H9 (cell line): ENCODE data around the gene OR2A7. TPM values are rescaled to one million over a fixed set of nuclear protein-coding genes. Genes with fewer than 3 reads are reported as not detected.
"Not testable (repeated sequence)": the region's sequence is repeated elsewhere in the genome, so short reads cannot be mapped to it uniquely, and the experiment has no call there.

ENCODE experiments used
- DNase-seq: peaks from one replicate; pipeline ENCODE4 v3.0.0-alpha.2; 2017
- H2AFZ ChIP-seq: one replicate; pipeline ENCODE4 v1.6.1; 2013; ENCODE audit warnings: mild to moderate bottlenecking, low read length, control low read depth, moderate library complexity
- H2AK5ac ChIP-seq: 2 replicates; pipeline ENCODE4 v1.6.1; 2013; ENCODE audit warnings: low read length, control low read depth, mixed read lengths; ENCODE audit not compliant: insufficient read length
- H2BK120ac ChIP-seq: one replicate; pipeline ENCODE4 v1.6.1; 2013; ENCODE audit warnings: low read depth, mild to moderate bottlenecking, low read length, control low read depth, inconsistent platforms; ENCODE audit not compliant: poor library complexity, severe bottlenecking
- H2BK12ac ChIP-seq: 2 replicates; pipeline ENCODE4 v1.6.1; 2013; ENCODE audit warnings: low read length, control low read depth, mixed read lengths, low read depth; ENCODE audit not compliant: insufficient read length
- H2BK15ac ChIP-seq: 2 replicates; pipeline ENCODE4 v1.6.1; 2013; ENCODE audit warnings: low read depth, low read length, control low read depth
- H2BK20ac ChIP-seq: one replicate; pipeline ENCODE4 v1.6.1; 2013; ENCODE audit warnings: low read depth, mild to moderate bottlenecking, low read length, control low read depth, inconsistent platforms; ENCODE audit not compliant: poor library complexity, severe bottlenecking
- H2BK5ac ChIP-seq: 2 replicates; pipeline ENCODE4 v1.6.1; 2013; ENCODE audit warnings: low read length, control low read depth, mixed read lengths; ENCODE audit not compliant: insufficient read length
- H3K14ac ChIP-seq: 2 replicates; pipeline ENCODE4 v1.6.1; 2013; ENCODE audit warnings: low read length, control low read depth; ENCODE audit not compliant: insufficient read depth
- H3K18ac ChIP-seq: 2 replicates; pipeline ENCODE4 v1.6.1; 2013; ENCODE audit warnings: low read depth, mild to moderate bottlenecking, mixed read lengths, low read length, control low read depth; ENCODE audit not compliant: insufficient read length
- H3K23ac ChIP-seq: 2 replicates; pipeline ENCODE4 v1.6.1; 2013; ENCODE audit warnings: low read length, control low read depth, mixed read lengths, low read depth; ENCODE audit not compliant: insufficient read length
- H3K23me2 ChIP-seq: 2 replicates; pipeline ENCODE4 v1.6.1; 2013; ENCODE audit warnings: low read depth, mild to moderate bottlenecking, mixed read lengths, low read length, control low read depth; ENCODE audit not compliant: insufficient read length, poor library complexity, severe bottlenecking
- H3K27ac ChIP-seq: 2 replicates; pipeline ENCODE4 v1.5.1; 2013; ENCODE audit warnings: low read length, control low read depth, mixed read lengths, low read depth; ENCODE audit not compliant: insufficient read length
- H3K27me3 ChIP-seq: 2 replicates; pipeline ENCODE4 v1.6.1; 2013; ENCODE audit warnings: low read length, control low read depth, inconsistent platforms; ENCODE audit not compliant: insufficient read depth
- H3K4ac ChIP-seq: 2 replicates; pipeline ENCODE4 v1.6.1; 2013; ENCODE audit warnings: low read depth, mild to moderate bottlenecking, control low read depth, inconsistent platforms, low read length, moderate library complexity
- H3K4me1 ChIP-seq: 2 replicates; pipeline ENCODE4 v1.6.1; 2013; ENCODE audit warnings: low read length, control low read depth, inconsistent platforms; ENCODE audit not compliant: insufficient read depth
- H3K4me2 ChIP-seq: 2 replicates; pipeline ENCODE4 v1.6.1; 2013; ENCODE audit warnings: low read length, control low read depth, mixed read lengths; ENCODE audit not compliant: insufficient read length, insufficient read depth
- H3K56ac ChIP-seq: 2 replicates; pipeline ENCODE4 v1.6.1; 2013; ENCODE audit warnings: low read depth, mild to moderate bottlenecking, mixed read lengths, low read length, control low read depth; ENCODE audit not compliant: insufficient read length
- H3K79me1 ChIP-seq: 2 replicates; pipeline ENCODE4 v1.6.1; 2013; ENCODE audit warnings: low read depth, mild to moderate bottlenecking, moderate library complexity, low read length, control low read depth, inconsistent platforms; ENCODE audit not compliant: insufficient read depth, poor library complexity, severe bottlenecking
- H3K79me2 ChIP-seq: 2 replicates; pipeline ENCODE4 v1.6.1; 2013; ENCODE audit warnings: low read length, control low read depth, inconsistent platforms; ENCODE audit not compliant: insufficient read depth
- H3K9ac ChIP-seq: 2 replicates; pipeline ENCODE4 v1.6.1; 2013; ENCODE audit warnings: low read length, control low read depth, mixed read lengths; ENCODE audit not compliant: insufficient read length; ENCODE audit errors: extremely low read depth
- H3K9me3 ChIP-seq: one replicate; pipeline ENCODE4 v1.6.1; 2013; ENCODE audit warnings: low read depth, low read length, inconsistent platforms; ENCODE audit not compliant: control insufficient read depth
- H3T11ph ChIP-seq: one replicate; pipeline ENCODE4 v1.6.1; 2013; ENCODE audit warnings: mild to moderate bottlenecking, low read length, control low read depth, inconsistent platforms
- H4K20me1 ChIP-seq: one replicate; pipeline ENCODE4 v1.6.1; 2013; ENCODE audit not compliant: control insufficient read depth, insufficient read length, insufficient read depth
- H4K5ac ChIP-seq: 2 replicates; pipeline ENCODE4 v1.6.1; 2013; ENCODE audit warnings: low read depth, mild to moderate bottlenecking, mixed read lengths, low read length, control low read depth; ENCODE audit not compliant: insufficient read length
- H4K8ac ChIP-seq: replicated peaks from 2 replicates; pipeline ENCODE4 v1.6.1; 2013; ENCODE audit warnings: low read length, control low read depth, mixed read lengths, low read depth; ENCODE audit not compliant: insufficient read length
- H4K91ac ChIP-seq: 2 replicates; pipeline ENCODE4 v1.6.1; 2013; ENCODE audit warnings: low read depth, mild to moderate bottlenecking, moderate library complexity, mixed read lengths, low read length, control low read depth; ENCODE audit not compliant: insufficient read length
- H3K27ac Mint-ChIP-seq, 3 experiments: 2 replicates in 2 of 3; 3 replicates in 1 of 3; pipeline ENCODE4 v1.8.0; 2020 to 2021; ENCODE audit warnings: mixed read lengths in 3 of 3, mild to moderate bottlenecking in 1 of 3, moderate library complexity in 1 of 3
- H3K27me3 Mint-ChIP-seq: 2 replicates; pipeline ENCODE4 v1.8.0; 2021; ENCODE audit warnings: low read depth, mild to moderate bottlenecking, moderate library complexity, mixed read lengths
- H3K36me3 Mint-ChIP-seq, 3 experiments: 2 replicates in 2 of 3; 3 replicates in 1 of 3; pipeline ENCODE4 v1.8.0; 2020 to 2021; ENCODE audit warnings: low read depth in 3 of 3, mixed read lengths in 3 of 3; ENCODE audit not compliant: insufficient read depth in 1 of 3
- H3K4me1 Mint-ChIP-seq, 2 experiments: 2 replicates each; pipeline ENCODE4 v1.8.0; 2020; ENCODE audit warnings: mixed read lengths in 2 of 2
- H3K4me3 Mint-ChIP-seq, 2 experiments: 2 replicates in 1 of 2; 3 replicates in 1 of 2; pipeline ENCODE4 v1.8.0; 2020 to 2021; ENCODE audit warnings: mild to moderate bottlenecking in 2 of 2, mixed read lengths in 2 of 2, moderate library complexity in 1 of 2
- H3K9me3 Mint-ChIP-seq, 2 experiments: 2 replicates in 1 of 2; 3 replicates in 1 of 2; pipeline ENCODE4 v1.8.0; 2020; ENCODE audit warnings: mild to moderate bottlenecking in 2 of 2, mixed read lengths in 2 of 2, moderate library complexity in 1 of 2
- WGBS: extraction: QIAGEN DNeasy Blood & Tissue Kit; methylation state at CpG from one replicate; pipeline ENCODE4 v1.1.7; 2013; ENCODE audit warnings: missing lambda C conversion rate, low lambda C conversion rate, mixed read lengths; ENCODE audit not compliant: insufficient read length; ENCODE audit errors: extremely low coverage; 5-methylcytosine and 5-hydroxymethylcytosine counted together
- total RNA-seq: library from RNA; stranded (reverse); gene quantifications from 2 replicates; pipeline ENCODE4 v1.2.1, GENCODE V29; 2021

OR2A7 gene
- total RNA-seq, 1 experiment from 2014 or later: 2.5 TPM

- not testable (repeated sequence) for H3K23me2 ChIP-seq, H3T11ph ChIP-seq, H3K56ac ChIP-seq, H2BK5ac ChIP-seq, H2BK20ac ChIP-seq, H3K9me3 ChIP-seq, H2BK12ac ChIP-seq, H3K4ac ChIP-seq, H3K27ac ChIP-seq, H3K4me3 Mint-ChIP-seq, H3K27me3 ChIP-seq, H3K9me3 Mint-ChIP-seq, H3K9ac ChIP-seq, H3K27ac Mint-ChIP-seq, H2AK5ac ChIP-seq, DNase-seq, H2BK120ac ChIP-seq, H2BK15ac ChIP-seq, H3K27me3 Mint-ChIP-seq, H3K14ac ChIP-seq, H3K79me1 ChIP-seq, H3K18ac ChIP-seq, H3K4me2 ChIP-seq, H3K4me1 ChIP-seq, H4K91ac ChIP-seq, H4K20me1 ChIP-seq, H3K4me1 Mint-ChIP-seq, H4K5ac ChIP-seq, H4K8ac ChIP-seq, H3K79me2 ChIP-seq, H2AFZ ChIP-seq, H3K36me3 Mint-ChIP-seq, H3K23ac ChIP-seq
- no CpG with 5 or more reads among the region's 14 CpGs for WGBS
Measured at GRCh38 chr7:144292384-144293161, 28.0 kb upstream of the OR2A7 start.

GRCh38 chr7:144291607-144292006 lies 27.0 kb upstream of the OR2A7 start:
- not testable (repeated sequence) for H4K91ac ChIP-seq, H3K9me3 Mint-ChIP-seq, H3K4me3 Mint-ChIP-seq, H2BK5ac ChIP-seq, H4K20me1 ChIP-seq, H3K4me1 ChIP-seq, H3K4ac ChIP-seq, H3K9ac ChIP-seq, DNase-seq, H3K79me2 ChIP-seq, H3K79me1 ChIP-seq, H2BK12ac ChIP-seq, H3K27ac Mint-ChIP-seq, H3K14ac ChIP-seq, H3K27me3 ChIP-seq, H3K23me2 ChIP-seq, H3K56ac ChIP-seq, H3K36me3 Mint-ChIP-seq, H2BK15ac ChIP-seq, H2AFZ ChIP-seq, H3K27me3 Mint-ChIP-seq, H4K8ac ChIP-seq, H3K27ac ChIP-seq, H3K4me1 Mint-ChIP-seq, H2AK5ac ChIP-seq, H3K23ac ChIP-seq, H3K18ac ChIP-seq, H2BK120ac ChIP-seq, H3K9me3 ChIP-seq, H2BK20ac ChIP-seq, H3T11ph ChIP-seq, H3K4me2 ChIP-seq, H4K5ac ChIP-seq
- WGBS: no CpG with 5 or more reads among the region's 4 CpGs
